Measurements from ENCODE around the gene NUDCD3. TPM values are rescaled to one million over a fixed set of nuclear protein-coding genes. Genes with fewer than 3 reads are reported as not detected.

The NUDCD3 gene
- polyA plus RNA-seq, 1 donor (not counting 4 experiments of a cell fraction or from before 2014, with no cell fraction given) = 58.7 TPM

- H3K4me1 ChIP-seq (ENCODE audit: control insufficient read depth, extremely low read depth, insufficient read depth, low read length) = peaks cover 10% of the 10 kb centered on the region
- no peak for FAIRE-seq
- DNase-seq (ENCODE audit: low read depth, low spot score) = no peak
- dilution Hi-C loops (cut with MboI; ENCODE audit: extremely low pct_ligation_motif_present, low sequenced_read_pairs) = no loop called here
- H3K36me3 ChIP-seq (ENCODE audit: control insufficient read depth in 2 of 2, extremely low read depth in 1 of 2, insufficient read depth in 2 of 2, low read length in 2 of 2) = no peaks in the 10 kb centered on the region
- no peak overlapping the region for H3K4me3 ChIP-seq (ENCODE audit: control insufficient read depth in 2 of 3, extremely low read depth in 1 of 3, insufficient read depth in 2 of 3, low read depth in 1 of 3, low read length in 3 of 3)
- TF ChIP-seq EZH2 (IDR thresholded peaks at IDR 0.05; ENCODE audit: low read length) (no peak), CTCF (optimal IDR thresholded peaks at IDR 0.05 in 1 of 3, IDR thresholded peaks at IDR 0.05 in 1 of 3, conservative IDR thresholded peaks at IDR 0.05 in 1 of 3; ENCODE audit: extremely low read depth in 1 of 3, insufficient read depth in 2 of 3, low read length in 3 of 3) (no peak)
- H3K4me2 ChIP-seq (ENCODE audit: control insufficient read depth, extremely low read depth, insufficient read depth, low read depth, low read length) = no peak overlapping the region
- H3K9me3 ChIP-seq (ENCODE audit: control insufficient read depth, low read depth, low read length) = no peaks in the 10 kb centered on the region
- H2AFZ ChIP-seq (ENCODE audit: control insufficient read depth, low read length) = no peak overlapping the region
- no peak overlapping the region for H3K9ac ChIP-seq (ENCODE audit: control insufficient read depth, extremely low read depth, insufficient read depth, low read length)
- H3K27me3 ChIP-seq (ENCODE audit: control insufficient read depth, extremely low read depth, insufficient read depth, low read length) = no peaks in the 10 kb centered on the region
- H4K20me1 ChIP-seq (ENCODE audit: control insufficient read depth, extremely low read depth, insufficient read depth, low read length) = no peaks in the 10 kb centered on the region
- no peaks in the 10 kb centered on the region for H3K79me2 ChIP-seq (ENCODE audit: control insufficient read depth, insufficient read depth, low read length)
- no peaks in the 10 kb centered on the region for H3K9me1 ChIP-seq (ENCODE audit: control insufficient read depth, extremely low read depth, insufficient read depth, low read length)
- H3K27ac ChIP-seq (ENCODE audit: control insufficient read depth, insufficient read depth, low read length) = no peak overlapping the region
Measured at GRCh38 chr7:44512736-44513135, 22.3 kb upstream of the NUDCD3 start.

- Histone ChIP-seq H3K9me1 (ENCODE audit: control insufficient read depth, extremely low read depth, insufficient read depth, low read length) (no peaks in the 10 kb centered on the region), H3K4me1 (ENCODE audit: control insufficient read depth, extremely low read depth, insufficient read depth, low read length) (peaks cover 10% of the 10 kb centered on the region), H3K27ac (ENCODE audit: control insufficient read depth, insufficient read depth, low read length) (no peak overlapping the region), H3K36me3 (ENCODE audit: control insufficient read depth in 2 of 2, extremely low read depth in 1 of 2, insufficient read depth in 2 of 2, low read length in 2 of 2) (no peaks in the 10 kb centered on the region), H3K9ac (ENCODE audit: control insufficient read depth, extremely low read depth, insufficient read depth, low read length) (no peak overlapping the region), H2AFZ (ENCODE audit: control insufficient read depth, low read length) (no peak overlapping the region), H3K9me3 (ENCODE audit: control insufficient read depth, low read depth, low read length) (no peaks in the 10 kb centered on the region), H3K79me2 (ENCODE audit: control insufficient read depth, insufficient read depth, low read length) (no peaks in the 10 kb centered on the region), H3K4me3 (ENCODE audit: control insufficient read depth in 2 of 3, extremely low read depth in 1 of 3, insufficient read depth in 2 of 3, low read depth in 1 of 3, low read length in 3 of 3) (no peak overlapping the region), H3K4me2 (ENCODE audit: control insufficient read depth, extremely low read depth, insufficient read depth, low read depth, low read length) (no peak overlapping the region), H3K27me3 (ENCODE audit: control insufficient read depth, extremely low read depth, insufficient read depth, low read length) (no peaks in the 10 kb centered on the region), H4K20me1 (ENCODE audit: control insufficient read depth, extremely low read depth, insufficient read depth, low read length) (no peaks in the 10 kb centered on the region)
- DNase-seq (ENCODE audit: low read depth, low spot score) = no peak
- dilution Hi-C loops (cut with MboI; ENCODE audit: extremely low pct_ligation_motif_present, low sequenced_read_pairs) = no loop called here
- FAIRE-seq = no peak
- TF ChIP-seq CTCF (optimal IDR thresholded peaks at IDR 0.05 in 1 of 3, IDR thresholded peaks at IDR 0.05 in 1 of 3, conservative IDR thresholded peaks at IDR 0.05 in 1 of 3; ENCODE audit: extremely low read depth in 1 of 3, insufficient read depth in 2 of 3, low read length in 3 of 3) (no peak), EZH2 (IDR thresholded peaks at IDR 0.05; ENCODE audit: low read length) (no peak)
Measured at GRCh38 chr7:44511863-44512468, 21.5 kb upstream of the NUDCD3 start.
